Right atrium auricular region (tissue), 2 donors: ENCODE data around the gene CUL7. TPM values are rescaled to one million over a fixed set of nuclear protein-coding genes. Genes with fewer than 3 reads are reported as not detected.

Source experiments
- DNase-seq: peaks from one replicate; pipeline ENCODE4 v3.0.0-alpha.2; 2019; ENCODE audit warnings: low spot score
- H3K27ac ChIP-seq, 2 donors: fragments of 200-600 bp; sonication (generic); 1 replicate in 1 of 2; 2 replicates in 1 of 2; pipeline ENCODE4 v1.5.1; 2016 to 2019
- H3K27me3 ChIP-seq, 2 donors: fragments of 200-600 bp; sonication (generic); one replicate each; pipeline versions ENCODE4 v1.5.1 to v1.6.0; 2017 to 2019
- H3K36me3 ChIP-seq: fragments of 200-600 bp; sonication (generic); one replicate; pipeline ENCODE4 v1.5.1; 2016
- H3K4me1 ChIP-seq, 2 donors: fragments of 200-600 bp; sonication (generic); one replicate each; pipeline versions ENCODE4 v1.5.1 to v1.6.0; 2017 to 2019
- H3K4me3 ChIP-seq, 2 donors: fragments of 200-600 bp; sonication (generic); 1 replicate in 1 of 2; 2 replicates in 1 of 2; pipeline ENCODE4 v1.5.1; 2017 to 2019; ENCODE audit warnings: mild to moderate bottlenecking in 1 of 2, moderate library complexity in 1 of 2
- H3K9me3 ChIP-seq, 2 donors: fragments of 200-600 bp; sonication (generic); one replicate each; pipeline ENCODE4 v1.5.1; 2019
- CTCF ChIP-seq, 2 donors: fragments of 200-600 bp; sonication (generic); IDR thresholded peaks; one replicate each; pipeline ENCODE4 v1.5.1; 2019; ENCODE audit warnings: antibody characterized with exemption in 2 of 2
- total RNA-seq, 2 donors: library from RNA; depleted of rRNA; stranded (reverse); fragments of >200 nt; gene quantifications; one replicate each; pipeline ENCODE4 v1.1.0, GENCODE V29; 2016

Gene CUL7
- total RNA-seq, 2 donors from 2014 or later, result 6.5 to 9.0 TPM

- Histone ChIP-seq H3K27ac (peak overlapping the region in 1 of 2 donors; percentile 39), H3K4me3 (no peak overlapping the region), H3K27me3 (no peaks in the 10 kb centered on the region), H3K36me3 (peaks cover 33% of the 10 kb centered on the region), H3K4me1 (peaks cover 0 to 17% of the 10 kb centered on the region in 2 donors), H3K9me3 (no peaks in the 10 kb centered on the region)
- DNase-seq, result no peak
- TF ChIP-seq CTCF (IDR thresholded peaks at IDR 0.05), result no peak
These were observed 15.9 kb downstream of the CUL7 start for GRCh38 chr6:43037706-43038105.

GRCh38 chr6:43037197-43037596 is 16.5 kb downstream of the CUL7 start:
- no peak for DNase-seq
- no peak overlapping the region for H3K4me3 ChIP-seq
- peak overlapping the region in 1 of 2 donors; percentile 39 for H3K27ac ChIP-seq
- H3K9me3 ChIP-seq, result no peaks in the 10 kb centered on the region
- no peaks in the 10 kb centered on the region for H3K27me3 ChIP-seq
- peaks cover 37% of the 10 kb centered on the region for H3K36me3 ChIP-seq
- no peak for TF ChIP-seq CTCF (IDR thresholded peaks at IDR 0.05)
- peaks cover 0 to 17% of the 10 kb centered on the region in 2 donors for H3K4me1 ChIP-seq

GRCh38 chr6:43036712-43037111 is 16.9 kb downstream of the CUL7 start:
- no peaks in the 10 kb centered on the region for H3K9me3 ChIP-seq
- peaks cover 0 to 17% of the 10 kb centered on the region in 2 donors for H3K4me1 ChIP-seq
- no peak for TF ChIP-seq CTCF (IDR thresholded peaks at IDR 0.05)
- no peak overlapping the region for H3K27ac ChIP-seq
- peaks cover 37% of the 10 kb centered on the region for H3K36me3 ChIP-seq
- H3K4me3 ChIP-seq, result no peak overlapping the region
- H3K27me3 ChIP-seq, result no peaks in the 10 kb centered on the region
- DNase-seq, result no peak

- Histone ChIP-seq H3K27ac (peak overlapping the region; percentile 21 to 70), H3K4me3 (no peak overlapping the region), H3K9me3 (no peaks in the 10 kb centered on the region), H3K36me3 (peaks cover 32% of the 10 kb centered on the region), H3K4me1 (peaks cover 0 to 17% of the 10 kb centered on the region in 2 donors), H3K27me3 (no peaks in the 10 kb centered on the region)
- DNase-seq, result no peak
- no peak for TF ChIP-seq CTCF (IDR thresholded peaks at IDR 0.05)
These were observed 18.0 kb downstream of the CUL7 start for GRCh38 chr6:43035495-43036194.

- DNase-seq, result no peak
- Histone ChIP-seq H3K4me1 (peaks cover 0 to 17% of the 10 kb centered on the region in 2 donors), H3K36me3 (peaks cover 37% of the 10 kb centered on the region), H3K9me3 (no peaks in the 10 kb centered on the region), H3K27ac (no peak overlapping the region), H3K27me3 (no peaks in the 10 kb centered on the region), H3K4me3 (no peak overlapping the region)
- TF ChIP-seq CTCF (IDR thresholded peaks at IDR 0.05), result no peak
These were observed 19.5 kb downstream of the CUL7 start for GRCh38 chr6:43034190-43034525.
